GM18951 (cell line): ENCODE data around the gene ATP8A2.

Experiments
- POLR2A ChIP-seq: IDR thresholded peaks from 4 replicates; pipeline ENCODE4 v1.6.1; 2011; ENCODE audit warnings: mild to moderate bottlenecking; ENCODE audit not compliant: insufficient read length, insufficient read depth; ENCODE audit errors: extremely low read depth
- in situ Hi-C: fragments of 300-500 bp; cut with MboI; formaldehyde crosslinking; loops from one replicate; pipeline ENCODE4 v1.12.0; 2022; ENCODE audit warnings: low sequenced_read_pairs, mixed read lengths, inconsistent platforms; ENCODE audit not compliant: unreplicated experiment

ATP8A2 gene

DNA sequence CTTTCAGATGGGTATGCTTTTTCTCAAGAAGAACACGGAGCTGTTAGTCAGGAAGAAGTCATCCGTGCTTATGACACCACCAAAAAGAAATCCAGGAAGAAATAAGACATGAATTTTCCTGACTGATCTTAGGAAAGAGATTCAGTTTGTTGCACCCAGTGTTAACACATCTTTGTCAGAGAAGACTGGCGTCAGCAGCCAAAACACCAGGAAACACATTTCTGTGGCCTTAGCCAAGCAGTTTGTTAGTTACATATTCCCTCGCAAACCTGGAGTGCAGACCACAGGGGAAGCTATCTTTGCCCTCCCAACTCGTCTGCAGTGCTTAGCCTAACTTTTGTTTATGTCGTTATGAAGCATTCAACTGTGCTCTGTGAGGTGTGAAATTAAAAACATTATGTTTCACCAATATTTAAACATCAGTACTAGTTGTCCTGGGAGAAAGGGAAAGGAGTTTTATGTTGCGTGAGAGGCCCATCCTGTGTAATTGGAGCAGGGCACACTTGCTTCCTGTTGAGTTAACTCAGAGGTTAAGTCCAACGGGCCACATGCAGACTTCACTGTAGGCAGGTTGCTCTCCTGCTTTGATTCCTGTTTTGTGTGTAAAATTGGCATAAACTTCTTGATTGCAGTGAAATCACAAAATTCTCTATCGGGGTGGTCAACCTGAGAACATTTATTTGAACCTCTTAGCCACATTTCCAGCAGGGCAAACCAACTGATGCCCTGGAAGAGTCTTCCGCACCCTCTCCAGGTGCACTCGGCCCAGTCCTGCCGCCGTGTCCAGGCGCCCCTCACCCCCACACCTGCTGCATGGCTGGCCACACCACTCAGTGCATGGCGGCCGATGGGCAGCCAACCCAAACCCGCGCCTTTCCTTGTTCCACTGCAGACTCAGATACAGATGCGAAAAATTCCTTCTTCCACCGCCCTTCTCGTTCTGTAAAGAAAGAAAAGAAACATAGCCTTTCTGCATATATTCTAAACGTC lies 648.4 kb downstream of the ATP8A2 start:
- in situ Hi-C loops: no loop called here
- no peak for TF ChIP-seq POLR2A

DNA sequence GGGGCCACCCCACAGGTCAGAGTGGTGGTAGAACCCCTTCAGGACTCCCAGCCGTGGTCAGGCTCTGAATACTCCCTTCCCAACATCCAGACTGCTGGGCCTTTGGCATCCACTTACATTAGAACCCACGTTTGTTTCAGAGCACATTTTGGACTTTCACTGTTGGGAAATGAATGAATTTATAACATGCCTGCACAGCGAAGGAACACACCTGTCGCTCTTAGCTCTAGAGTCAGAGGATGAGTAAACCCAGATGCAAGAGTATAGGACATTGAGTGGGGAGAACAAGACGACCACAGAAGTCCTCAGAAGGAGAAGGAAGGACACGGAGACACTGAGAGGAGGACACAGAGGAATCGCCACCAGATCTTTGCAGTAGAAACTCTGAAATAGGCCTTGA lies 649.1 kb downstream of the ATP8A2 start:
- TF ChIP-seq POLR2A: no peak

DNA sequence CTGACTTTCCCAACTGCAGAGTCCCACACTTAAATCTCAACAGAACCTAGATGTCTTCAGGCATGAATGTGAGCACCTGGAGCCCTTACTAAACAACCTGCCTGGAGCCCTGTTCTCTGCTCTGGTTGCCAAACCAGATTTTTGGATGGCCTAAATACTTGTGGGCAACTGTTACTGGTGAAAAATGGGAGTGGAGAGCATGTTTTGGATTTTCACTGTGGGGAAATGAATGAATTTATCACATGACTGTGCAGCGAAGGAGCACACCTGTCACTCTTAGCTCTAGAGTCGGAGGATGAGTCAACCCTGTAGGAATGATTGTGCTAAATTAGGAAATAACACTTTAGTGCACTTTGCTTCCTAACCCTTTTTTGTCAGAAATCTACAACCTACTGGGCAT lies 649.7 kb downstream of the ATP8A2 start:
- in situ Hi-C loops: no loop called here

More for the DNA sequence above, 649.1 kb downstream of the ATP8A2 start:
- in situ Hi-C loops: no loop called here

DNA sequence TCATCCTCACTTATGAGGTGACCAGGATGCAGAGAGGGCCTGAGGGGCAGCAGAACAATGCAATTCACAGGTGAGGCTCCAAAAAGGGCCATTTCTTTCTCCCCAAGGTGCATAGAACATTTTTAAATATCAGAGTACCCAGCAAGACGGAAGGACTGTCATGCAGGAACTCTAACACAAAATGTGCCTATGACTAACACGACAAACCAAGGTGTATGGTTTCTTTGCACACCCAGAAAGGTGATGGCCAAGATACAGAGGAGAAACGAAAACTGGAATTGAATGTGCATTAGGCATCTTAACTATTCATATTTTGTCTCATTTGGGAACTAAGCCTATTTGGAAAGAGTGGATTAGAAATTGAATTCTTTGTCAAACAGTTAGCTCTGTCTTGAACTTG lies 650.2 kb downstream of the ATP8A2 start:
- no peak for TF ChIP-seq POLR2A
- in situ Hi-C loops: no loop called here

More for the DNA sequence above, 649.7 kb downstream of the ATP8A2 start:
- no peak for TF ChIP-seq POLR2A

DNA sequence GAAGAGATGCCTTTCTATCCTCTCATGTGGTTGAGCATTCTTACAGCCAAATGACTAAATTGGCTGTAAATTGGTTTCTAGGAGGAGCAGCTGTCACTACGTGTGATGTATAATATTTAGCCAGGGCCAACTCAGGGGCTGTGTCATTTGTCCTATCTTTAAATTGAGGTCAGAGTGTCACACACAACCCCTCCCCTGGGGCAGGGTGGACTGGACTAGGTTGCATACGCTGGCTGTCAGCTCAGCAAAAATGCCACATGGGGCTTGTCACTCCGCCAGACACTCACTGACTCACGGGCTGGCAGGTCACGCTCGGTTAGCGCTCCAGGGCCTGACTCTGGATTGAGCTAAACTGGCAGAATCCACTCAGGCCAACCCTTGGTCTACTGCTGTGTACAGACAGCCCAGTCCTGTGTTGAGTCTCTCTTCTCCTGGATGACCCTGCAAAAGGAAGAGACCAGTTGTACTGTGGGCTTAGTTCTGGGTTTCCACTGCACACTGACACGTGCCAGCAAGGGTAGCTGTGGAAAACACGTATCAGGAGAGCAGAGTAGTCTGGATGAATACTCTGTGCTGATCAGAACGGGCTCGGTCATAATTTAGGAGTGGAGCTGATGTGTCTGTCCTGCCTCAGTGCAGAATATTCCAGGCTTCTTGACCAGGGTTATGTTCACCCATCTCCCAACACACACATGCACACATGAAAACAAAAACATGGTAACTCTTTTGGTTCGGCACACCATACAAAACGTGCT lies 650.9 kb downstream of the ATP8A2 start:
- in situ Hi-C loops: no loop called here

DNA sequence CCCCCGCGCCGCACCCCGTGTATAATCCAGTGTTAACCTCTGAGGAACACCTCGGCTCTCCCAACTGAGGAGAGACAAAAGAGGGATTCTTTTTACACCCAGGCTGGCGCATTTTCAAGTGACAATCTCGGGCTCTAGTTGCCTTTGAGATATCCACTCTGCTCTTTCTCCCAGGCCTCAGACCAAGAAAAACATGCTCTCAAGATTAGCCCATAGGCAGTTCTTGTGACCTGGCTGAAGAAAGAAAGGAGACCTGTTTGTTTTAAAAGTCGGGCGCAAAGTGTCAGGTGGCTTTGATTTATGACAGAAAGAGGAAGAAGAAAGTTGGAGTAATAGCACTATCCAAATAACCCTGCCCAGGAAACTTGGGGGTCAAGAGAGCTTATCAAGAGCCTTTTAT lies 652.8 kb downstream of the ATP8A2 start:
- in situ Hi-C loops: no loop called here
- no peak for TF ChIP-seq POLR2A

More for the DNA sequence above, 650.9 kb downstream of the ATP8A2 start:
- no peak for TF ChIP-seq POLR2A

DNA sequence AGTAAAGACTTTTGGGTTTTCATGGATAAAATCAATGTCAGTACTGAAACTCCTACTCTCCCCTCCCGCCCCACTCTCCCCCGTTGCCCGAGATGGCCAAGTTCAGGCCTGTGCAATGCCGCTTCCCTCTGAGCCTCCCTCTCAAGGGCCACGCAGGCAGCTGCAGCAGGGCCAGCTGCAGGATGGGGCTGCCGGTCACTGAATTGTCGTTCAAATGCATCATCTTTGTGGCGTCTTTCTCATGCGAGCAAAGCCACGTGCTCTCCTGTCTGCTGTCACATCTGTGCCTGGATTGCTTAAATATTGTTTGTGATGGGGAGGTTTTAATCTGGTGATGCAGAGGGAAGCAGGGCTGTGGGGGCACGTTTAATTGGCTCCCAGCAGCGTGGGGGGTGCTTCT lies 653.4 kb downstream of the ATP8A2 start:
- in situ Hi-C loops: no loop called here
- no peak for TF ChIP-seq POLR2A

DNA sequence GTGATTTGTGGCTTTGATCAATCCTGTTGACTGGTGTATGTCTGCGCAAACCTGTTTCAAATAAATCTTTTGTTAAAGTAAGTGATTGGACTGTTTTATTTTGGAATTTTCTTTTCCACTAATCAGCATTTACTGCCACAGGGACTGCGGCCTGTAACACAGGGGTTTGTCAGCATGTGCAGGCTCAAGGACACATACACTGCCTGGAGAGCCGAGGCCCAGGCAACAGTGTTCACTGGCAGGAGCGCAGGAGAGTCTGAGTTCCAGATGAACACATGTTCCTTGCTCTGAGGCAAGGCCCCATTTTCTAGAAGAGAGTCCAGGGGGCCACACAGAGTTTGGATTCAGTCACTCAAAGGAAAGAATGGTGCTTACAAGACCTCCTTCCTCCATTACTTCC lies 654.0 kb downstream of the ATP8A2 start:
- in situ Hi-C loops: no loop called here

DNA sequence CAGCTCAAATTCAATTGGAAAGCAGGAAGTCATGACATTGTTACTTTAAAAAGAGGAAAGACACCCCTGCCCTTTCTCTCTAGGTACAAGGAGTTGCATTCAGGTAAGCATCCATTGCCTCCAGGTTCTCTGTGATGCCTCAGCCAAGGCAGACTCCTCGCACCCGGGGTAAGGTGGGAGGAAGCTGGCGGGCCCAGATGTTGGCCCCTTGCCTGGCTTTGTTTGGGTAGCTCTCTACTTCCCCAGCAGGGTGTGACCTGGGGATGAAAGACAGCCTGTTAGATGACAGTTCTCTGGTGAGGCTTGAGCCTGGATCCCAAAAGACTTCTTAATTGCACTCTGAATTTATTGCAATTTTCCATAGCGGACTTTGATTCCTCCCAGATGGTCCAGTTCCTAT lies 654.4 kb downstream of the ATP8A2 start:
- in situ Hi-C loops: no loop called here
- no peak for TF ChIP-seq POLR2A

More for the DNA sequence above, 654.0 kb downstream of the ATP8A2 start:
- TF ChIP-seq POLR2A: no peak

DNA sequence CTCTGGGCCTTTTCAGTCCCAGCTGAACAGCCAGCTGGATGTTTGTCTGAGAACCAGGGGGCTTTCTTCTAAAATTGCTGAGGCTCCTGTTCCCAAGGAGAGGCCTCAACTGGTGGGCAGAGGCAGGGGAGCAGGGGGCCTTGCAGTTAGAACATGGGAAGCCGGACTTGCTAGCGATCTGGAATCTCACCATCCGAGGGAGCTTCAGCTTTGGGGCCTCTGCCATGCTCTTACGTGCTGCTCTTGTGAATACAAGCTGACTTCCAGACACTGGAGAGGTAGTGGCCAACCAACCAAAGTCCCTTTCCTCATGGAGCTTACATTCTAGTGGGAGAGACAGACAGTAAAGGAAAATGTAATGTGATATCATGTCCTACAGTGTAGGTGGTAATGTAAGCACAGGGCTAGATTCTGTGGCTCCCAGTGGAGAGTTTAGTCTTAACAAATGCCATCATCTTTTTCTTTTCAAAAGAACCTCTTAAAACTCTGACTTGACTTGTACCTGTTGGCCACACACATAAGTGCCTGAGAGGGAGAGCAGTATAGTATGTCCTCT lies 657.9 kb downstream of the ATP8A2 start:
- TF ChIP-seq POLR2A: no peak
- in situ Hi-C loops: no loop called here

DNA sequence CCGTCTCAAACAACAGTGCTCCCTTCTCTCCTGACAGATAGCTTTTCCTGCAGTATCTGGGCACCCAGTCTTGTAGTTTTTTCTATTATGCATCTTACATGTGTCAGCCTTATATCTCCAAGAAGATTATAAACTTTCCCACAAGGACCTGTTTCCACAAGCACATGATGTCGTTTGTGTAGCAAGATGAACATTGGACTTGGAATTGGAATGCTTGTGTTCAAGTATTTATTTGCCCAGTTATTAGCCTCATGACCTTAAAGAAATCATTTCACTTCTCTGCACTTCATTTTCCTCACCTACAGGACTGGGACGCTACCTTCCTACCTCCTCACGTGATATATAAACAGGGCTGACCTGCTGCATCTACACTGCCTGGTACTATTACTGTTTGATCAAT lies 658.6 kb downstream of the ATP8A2 start:
- no peak for TF ChIP-seq POLR2A
- in situ Hi-C loops: no loop called here

DNA sequence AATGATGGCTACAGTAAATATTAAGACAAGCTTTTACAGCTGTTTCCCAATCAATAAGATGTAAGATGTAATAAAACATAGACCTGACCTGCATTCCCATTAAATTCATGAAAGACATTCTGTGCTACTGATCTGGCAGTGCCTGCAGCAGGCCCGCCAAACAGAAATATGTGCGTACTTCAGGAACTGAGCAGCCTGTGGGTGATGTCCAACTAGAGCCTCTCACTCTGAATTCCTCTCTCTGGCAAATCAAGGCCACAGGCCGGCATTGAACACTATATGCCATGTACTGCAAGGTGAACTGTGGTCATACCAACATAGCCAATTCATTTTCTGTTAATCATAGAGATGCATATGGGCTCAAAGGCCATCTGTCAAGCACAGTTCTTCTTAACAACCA lies 662.2 kb downstream of the ATP8A2 start:
- no peak for TF ChIP-seq POLR2A
- in situ Hi-C loops: no loop called here

DNA sequence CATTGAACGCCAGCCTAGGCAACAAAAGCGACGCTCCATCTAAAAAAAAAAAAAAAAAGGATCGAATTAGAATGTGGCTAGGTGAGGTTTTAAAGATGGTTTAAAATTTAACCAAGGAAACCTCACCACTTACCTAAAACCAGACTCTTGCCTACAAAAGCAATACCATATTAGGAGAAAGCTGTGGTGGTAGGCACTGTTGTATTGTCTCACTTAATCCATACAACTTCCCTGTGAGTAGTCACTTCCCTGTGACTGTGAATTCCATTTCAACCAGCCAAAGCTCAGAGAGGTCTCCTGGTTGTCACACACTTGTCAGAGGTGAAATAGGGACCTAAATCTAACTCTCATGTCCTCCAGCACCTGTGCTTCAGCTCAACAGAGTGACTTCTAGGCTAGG lies 664.6 kb downstream of the ATP8A2 start:
- in situ Hi-C loops: no loop called here
- no peak for TF ChIP-seq POLR2A
